ENCODE results near the gene ADGRG3.

ADGRG3 gene

DNA sequence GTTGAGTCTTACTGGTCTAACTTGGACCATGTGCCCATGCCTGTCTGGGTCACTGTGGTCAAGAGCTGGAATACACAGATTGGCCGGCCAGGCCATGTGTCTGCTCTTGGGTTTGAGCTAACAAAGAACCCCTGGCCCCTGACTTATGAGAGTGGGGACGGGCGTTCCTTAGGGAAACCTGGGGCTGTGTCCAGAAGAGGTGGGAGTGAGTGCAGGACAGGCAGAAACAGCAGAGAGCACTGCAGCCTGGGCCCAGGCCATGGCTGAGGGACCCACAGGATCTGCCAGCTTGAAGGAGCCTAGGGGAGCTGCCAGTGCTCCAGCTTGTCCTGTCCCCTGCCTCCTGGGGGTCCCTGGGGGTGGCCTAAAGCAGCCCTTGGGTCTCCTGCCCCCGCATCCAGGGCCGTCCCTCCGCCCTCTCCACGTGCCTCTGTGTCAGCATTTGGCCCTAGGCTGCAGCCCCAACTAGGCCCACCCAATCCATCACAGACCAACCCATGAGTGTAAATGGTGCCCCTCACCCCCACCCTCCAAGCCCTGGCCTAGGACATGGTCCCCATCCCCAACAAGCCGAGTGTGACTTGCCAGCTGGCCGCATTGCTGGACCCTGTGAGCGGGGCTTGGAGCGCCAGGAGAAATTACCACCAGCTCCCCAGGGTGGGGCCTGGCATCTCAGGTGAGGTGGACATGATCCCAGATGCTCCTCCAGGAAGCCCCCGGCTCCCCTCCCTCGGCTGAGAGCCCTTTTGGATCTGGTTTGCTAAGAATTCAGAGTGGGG, 14.0 kb downstream of the ADGRG3 start:
- DNase-seq = no peak

- DNase-seq = no peak
Observed at GRCh38 chr16:57682809-57683635, 14.9 kb downstream of the ADGRG3 start.

- DNase-seq = no peak
Observed at GRCh38 chr16:57683636-57684545, 15.8 kb downstream of the ADGRG3 start.

GRCh38 chr16:57684626-57685358, 16.7 kb downstream of the ADGRG3 start:
- no peak for DNase-seq

DNA sequence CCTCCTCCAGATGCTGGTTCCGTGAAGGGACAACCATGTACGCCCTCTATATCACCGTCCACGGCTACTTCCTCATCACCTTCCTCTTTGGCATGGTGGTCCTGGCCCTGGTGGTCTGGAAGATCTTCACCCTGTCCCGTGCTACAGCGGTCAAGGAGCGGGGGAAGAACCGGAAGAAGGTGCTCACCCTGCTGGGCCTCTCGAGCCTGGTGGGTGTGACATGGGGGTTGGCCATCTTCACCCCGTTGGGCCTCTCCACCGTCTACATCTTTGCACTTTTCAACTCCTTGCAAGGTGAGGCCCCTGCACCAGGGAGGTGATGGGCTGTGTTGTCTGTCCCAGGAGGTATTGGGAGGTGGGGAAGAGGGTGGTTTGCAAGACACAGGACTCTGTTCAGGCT, 17.5 kb downstream of the ADGRG3 start:
- no peak for DNase-seq

DNA sequence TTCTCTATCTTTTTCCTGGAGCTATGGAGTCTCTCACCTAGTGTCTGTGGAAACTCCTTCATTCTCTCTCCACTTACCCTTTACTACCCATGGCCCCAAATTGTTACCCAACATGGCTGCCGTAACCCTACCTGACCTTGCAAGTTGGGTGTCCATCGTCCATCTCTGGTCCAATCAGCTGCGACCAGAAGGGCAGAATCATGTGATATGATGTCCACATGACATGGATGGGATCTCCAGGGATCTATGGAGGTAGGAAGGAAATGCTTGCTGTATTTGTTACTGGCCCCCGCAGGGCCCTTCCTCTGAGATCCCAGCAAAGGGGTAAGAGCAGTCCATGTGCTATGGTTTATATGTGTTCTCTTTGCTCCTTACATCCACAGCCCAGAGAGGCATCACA, 18.5 kb downstream of the ADGRG3 start:
- DNase-seq = no peak

DNA sequence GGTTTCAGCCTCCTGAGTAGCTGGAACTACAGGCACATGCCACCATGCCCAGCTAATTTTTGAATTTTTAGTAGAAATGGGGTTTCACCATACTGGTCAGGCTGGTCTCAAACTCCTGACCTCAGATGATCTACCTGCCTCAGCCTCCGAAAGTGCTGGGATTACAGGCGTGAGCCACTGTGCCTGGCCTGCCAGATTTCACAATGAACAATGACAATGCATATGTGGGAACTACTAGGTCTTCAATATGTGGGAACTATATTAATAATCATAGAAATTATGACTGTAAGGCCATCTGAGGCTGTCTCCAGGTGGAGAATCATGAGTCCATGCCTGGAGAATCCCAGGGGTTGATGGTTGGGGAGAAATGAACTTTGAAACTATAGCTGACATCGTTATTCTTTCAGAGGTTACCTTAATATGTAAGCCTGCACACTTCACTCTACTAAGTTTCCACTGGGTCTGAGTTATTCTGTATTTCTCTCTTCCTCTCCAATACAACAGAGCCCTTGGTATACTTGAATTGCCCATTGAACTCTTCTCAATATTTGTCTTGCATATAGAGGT, 19.3 kb downstream of the ADGRG3 start:
- DNase-seq = no peak

- no peak for DNase-seq
Observed at GRCh38 chr16:57688487-57688986, 20.4 kb downstream of the ADGRG3 start.

DNA sequence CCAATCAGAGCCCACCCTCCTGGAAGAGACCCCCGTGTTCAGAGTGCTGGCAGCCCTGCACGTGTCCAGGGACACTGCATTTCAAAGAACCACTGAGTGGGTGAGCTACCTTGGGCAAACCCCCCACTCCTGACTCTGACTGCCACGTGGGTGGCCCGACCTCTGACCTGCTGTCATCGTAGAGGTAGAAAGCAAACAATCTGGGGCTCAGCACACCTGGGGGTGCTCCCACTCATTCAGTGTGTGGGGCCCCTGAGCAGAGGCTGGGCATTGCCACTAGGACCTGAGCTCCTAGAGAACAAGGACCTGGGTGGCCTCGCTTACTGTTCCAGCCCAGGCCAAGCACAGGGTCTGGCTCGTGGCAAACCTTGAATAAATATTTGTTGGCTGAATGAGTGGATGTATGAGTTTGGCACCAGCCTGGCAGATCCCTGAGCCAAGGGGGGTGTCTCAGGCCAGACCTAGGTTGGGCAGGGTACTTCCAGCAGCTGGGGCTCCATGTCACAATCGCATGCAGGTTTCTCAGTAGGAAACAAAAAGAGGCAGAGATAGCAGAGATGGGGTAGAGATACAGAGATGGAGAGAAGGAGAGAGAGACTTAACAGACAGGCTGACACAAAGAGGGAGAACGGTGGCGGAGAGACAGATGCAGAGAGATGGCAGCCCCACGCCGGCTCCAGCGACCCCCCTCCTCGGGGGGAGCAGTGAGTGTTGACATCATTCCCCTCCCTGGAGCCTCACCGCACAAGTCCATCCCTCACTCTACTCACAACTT, 21.1 kb downstream of the ADGRG3 start:
- no peak for DNase-seq

- DNase-seq = no peak
Observed at GRCh38 chr16:57689762-57690558, 21.9 kb downstream of the ADGRG3 start.

DNA sequence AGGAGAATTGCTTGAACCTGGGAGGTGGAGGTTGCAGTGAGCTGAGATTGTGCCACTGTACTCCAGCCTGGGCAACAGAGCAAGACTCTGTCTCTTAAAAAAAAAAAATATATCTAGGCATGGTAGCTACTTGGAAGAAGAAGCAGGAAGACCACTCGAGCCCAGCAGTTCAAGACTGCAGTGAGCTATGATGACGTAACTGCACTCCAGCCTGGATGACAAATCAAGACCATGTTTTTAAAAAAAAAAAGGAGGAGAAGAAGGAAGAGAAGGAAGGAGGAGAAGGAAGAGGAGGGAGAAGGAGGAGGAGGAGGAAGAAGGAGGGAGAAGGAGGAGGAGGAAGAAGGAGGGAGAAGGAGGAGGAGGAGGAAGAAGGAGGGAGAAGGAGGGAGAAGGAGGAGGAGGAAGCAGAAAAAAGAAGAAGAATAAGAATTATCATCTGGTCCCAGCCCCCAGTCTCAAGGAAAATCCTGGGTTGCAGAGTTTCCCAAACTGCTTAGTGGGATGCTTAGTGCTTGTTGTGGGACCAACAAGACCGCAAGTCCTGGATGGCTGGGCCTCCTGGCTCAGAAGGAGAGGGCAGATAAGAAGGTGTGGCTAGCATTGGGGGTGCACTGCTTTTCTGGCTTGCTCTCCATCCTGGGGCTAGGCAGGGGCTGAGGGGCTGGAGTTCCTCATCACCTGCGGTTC, 22.8 kb downstream of the ADGRG3 start:
- DNase-seq = peak; percentile 21

DNA sequence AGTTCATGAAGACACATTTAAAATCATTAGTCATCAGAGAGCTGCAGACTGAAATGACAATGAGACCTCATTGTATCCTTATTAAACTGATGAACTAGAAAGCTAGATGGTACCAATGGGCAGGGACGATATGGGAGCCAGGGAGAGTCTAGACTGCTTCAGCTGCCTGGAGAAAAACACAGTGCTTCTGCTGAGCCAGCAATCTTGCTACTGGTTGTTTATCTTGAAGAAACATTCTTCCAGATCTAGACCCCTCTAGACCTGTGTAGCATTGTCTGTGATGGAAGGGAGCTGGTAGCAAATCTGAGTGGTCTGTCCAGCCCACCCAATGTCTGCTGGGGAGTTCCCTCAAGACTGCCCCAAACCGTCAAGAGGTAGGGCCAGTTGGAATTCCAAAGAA, 24.5 kb downstream of the ADGRG3 start:
- DNase-seq = no peak

- no peak for DNase-seq
Observed at GRCh38 chr16:57693550-57693949, 25.4 kb downstream of the ADGRG3 start.

DNA sequence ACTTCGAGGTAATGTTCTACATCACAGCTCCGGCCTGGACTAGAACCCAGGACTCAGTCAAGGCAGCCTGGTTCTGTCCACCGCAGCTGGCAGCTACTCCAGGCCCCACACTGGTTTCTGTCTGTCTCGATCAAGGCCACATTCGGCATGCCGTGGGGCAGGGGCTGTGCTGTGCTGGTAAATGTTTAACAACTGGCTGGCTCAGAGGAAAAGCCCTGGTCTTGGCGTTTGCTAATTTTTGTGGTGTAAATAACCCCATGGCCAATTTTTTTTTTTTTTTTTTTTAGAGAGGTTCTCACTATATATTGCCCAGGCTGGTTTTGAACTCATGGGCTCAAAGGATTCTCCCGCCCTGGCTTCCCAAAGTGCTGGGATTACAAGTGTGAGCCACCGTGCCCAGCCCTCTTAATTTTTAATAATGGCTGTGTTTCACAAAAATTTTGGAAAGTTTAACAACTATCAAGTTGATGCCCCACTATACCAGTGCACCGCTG, 26.2 kb downstream of the ADGRG3 start:
- DNase-seq = no peak

DNA sequence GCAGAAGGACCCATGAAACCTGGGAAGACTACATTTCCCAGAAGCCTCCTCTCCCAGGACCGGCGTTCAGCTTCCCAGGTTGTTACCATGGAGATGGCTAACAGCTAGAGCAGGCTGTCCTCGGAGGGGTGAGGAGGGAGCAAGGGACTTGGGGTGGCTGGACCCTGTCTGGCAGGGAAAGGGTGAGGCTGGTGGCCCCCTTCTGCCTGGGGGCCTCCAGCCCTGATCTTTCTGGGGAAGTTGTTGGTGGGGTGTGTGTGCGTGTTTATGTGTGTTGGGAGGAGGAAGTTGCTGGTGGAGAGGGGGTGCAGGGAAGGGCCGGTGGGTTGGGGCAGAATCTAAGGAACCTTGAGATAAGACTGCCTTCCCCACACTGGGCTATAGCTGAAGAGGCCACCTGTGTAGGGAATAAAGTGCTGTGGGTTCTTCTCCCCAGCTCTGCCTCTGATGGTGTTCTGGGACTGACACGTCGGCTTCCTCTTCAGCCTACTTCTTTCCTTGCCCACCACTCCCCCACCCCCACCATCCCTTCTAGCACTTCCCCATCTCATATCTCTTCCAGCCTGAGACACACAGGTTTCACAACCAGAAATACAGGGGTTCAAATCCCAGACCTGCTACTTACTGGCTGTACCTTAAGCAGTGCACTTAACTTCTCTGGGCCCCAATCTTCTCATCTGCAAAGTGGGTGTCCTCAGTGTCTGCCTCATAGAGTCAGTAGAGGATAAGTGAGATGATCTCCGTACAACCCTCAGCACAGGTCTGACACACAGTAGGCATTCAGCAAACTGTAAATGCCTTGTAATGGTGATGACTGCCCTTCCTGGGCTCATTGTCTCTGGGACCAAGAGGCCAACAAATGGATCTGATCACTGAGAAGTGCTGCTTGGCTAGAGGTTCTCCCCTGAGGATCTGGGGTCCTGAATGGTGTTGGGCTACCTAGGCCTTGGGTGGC, 26.9 kb downstream of the ADGRG3 start, which contains the start of gene DRC7:
DRC7 (plus strand) TSS at position 82 of the 955 bp plus-strand sequence. CDS start 3,144 bp downstream, outside the sequence.
- peak; percentile 32 for DNase-seq

DNA sequence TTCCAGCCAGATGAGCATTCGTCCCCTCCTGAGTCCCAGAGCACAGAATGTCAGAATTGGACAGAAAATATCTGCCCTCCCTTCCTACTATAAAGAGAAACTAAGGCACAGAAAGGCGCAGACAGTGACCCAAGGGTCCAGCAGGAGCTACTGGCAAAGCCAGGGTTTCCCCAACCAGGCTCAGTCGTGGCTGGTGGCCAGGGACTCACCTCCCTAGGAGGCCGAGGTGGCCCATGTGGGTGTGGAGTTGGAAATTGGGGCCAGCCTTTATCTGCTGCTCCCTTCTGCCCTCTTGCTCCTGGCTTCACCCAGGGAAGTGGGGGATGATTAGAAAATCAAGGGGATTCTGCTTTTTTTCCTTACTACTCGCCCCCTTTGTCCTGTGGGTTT, 27.6 kb downstream of the ADGRG3 start:
- no peak for DNase-seq

DNA sequence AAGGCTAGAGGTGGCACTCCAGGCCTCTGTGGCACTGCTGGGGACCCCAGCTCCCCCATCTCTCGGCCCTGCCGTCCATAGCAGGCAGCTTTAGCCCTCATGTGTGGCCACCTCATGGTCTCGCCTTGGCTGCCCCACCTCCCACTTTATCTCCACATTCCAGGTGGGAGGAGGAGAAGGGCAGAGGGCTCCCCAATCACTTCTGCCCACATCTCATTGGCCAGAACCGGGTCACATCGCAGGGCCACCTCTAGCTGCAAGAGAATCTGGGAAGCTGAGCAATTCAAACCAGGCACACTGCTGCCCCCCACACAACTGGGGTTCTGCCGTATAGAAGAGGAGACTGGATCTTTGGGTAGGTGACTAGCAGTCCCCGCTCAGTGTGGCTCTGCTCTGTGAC, 28.1 kb downstream of the ADGRG3 start:
- no peak for DNase-seq
